Measurements from ENCODE around the gene NHSL2. TPM values are rescaled to one million over a fixed set of nuclear protein-coding genes. Genes with fewer than 3 reads are reported as not detected.
"Not testable (repeated sequence)": the region's sequence is repeated elsewhere in the genome, so short reads cannot be mapped to it uniquely, and the experiment has no call there.

The NHSL2 gene
- total RNA-seq, 1 donor from 2014 or later, result 24.8 TPM

DNA sequence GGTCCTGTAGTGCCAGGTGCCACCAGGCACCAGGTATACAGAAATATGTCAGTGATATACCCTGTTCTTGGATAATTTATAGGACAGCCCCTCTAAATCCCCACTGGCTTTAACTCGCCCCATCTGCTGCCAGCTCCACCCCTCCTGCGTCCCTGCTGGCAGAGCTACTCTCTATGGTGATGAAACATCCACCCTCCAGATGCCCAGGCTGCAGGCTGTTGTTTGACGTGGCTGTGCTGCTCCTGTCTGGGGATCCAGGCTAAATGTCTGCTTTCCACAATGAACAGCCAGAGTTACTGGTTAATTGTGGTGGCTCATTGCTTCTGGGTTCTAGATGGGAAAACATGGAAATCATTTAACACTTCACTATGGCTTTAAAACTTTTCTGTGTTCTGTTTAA, 12.9 kb downstream of the NHSL2 start:
- no peak for DNase-seq (ENCODE audit: low read depth in 2 of 2)

DNA sequence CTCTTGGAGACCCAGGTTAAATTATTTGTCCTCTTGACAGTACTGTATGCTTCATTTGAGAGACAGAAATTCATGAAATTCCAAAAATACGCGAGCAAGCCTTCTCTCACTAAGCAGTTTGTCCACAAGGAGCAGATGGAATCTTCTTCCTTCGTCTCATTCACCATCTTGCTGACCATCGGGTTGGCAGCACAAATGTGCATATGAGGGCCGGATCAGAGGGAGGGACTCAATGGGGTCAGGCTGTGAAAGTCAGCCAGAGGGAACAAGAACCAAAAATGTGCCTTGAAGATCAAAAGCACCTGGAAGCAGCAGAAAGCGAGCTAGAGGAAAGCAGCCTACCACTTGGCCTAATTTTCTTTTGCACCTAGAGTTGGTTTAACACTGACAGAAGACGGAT, 16.4 kb downstream of the NHSL2 start:
- no peak for DNase-seq (ENCODE audit: low read depth in 2 of 2)

- DNase-seq (ENCODE audit: low read depth in 2 of 2), result no peak
These were observed 18.2 kb downstream of the NHSL2 start for GRCh38 chrX:71928856-71929255.

DNA sequence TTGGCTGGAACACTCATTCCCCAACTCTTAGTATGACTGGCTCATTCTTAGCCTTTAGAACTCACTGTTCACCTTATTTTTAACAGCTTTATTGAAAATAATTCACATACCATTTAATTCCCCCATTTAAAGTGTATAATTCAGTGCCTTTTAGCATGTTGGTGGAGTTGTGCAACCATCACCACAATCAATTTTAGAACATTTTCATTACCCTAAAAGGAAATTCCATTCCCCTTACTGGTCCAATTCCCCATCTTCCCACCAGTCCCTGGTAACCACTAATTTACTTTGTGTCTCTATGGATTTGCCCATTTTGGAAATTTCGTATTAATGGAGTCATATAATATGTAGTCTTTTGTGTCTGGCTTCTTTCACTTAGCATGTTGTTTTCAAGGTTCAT, 19.7 kb downstream of the NHSL2 start:
- DNase-seq (ENCODE audit: low read depth in 2 of 2), result no peak

- no peak for DNase-seq (ENCODE audit: low read depth in 2 of 2)
These were observed 24.8 kb downstream of the NHSL2 start for GRCh38 chrX:71935476-71935875.

- DNase-seq (ENCODE audit: low read depth in 2 of 2), result no peak
These were observed 26.0 kb downstream of the NHSL2 start for GRCh38 chrX:71936632-71937031.

GRCh38 chrX:71938371-71938770, 27.7 kb downstream of the NHSL2 start:
- no peak for DNase-seq (ENCODE audit: low read depth in 2 of 2)

GRCh38 chrX:71941145-71941544, 30.5 kb downstream of the NHSL2 start:
- DNase-seq (ENCODE audit: low read depth in 2 of 2), result no peak

- no peak for DNase-seq (ENCODE audit: low read depth in 2 of 2)
These were observed 31.1 kb downstream of the NHSL2 start for GRCh38 chrX:71941776-71942175.

DNA sequence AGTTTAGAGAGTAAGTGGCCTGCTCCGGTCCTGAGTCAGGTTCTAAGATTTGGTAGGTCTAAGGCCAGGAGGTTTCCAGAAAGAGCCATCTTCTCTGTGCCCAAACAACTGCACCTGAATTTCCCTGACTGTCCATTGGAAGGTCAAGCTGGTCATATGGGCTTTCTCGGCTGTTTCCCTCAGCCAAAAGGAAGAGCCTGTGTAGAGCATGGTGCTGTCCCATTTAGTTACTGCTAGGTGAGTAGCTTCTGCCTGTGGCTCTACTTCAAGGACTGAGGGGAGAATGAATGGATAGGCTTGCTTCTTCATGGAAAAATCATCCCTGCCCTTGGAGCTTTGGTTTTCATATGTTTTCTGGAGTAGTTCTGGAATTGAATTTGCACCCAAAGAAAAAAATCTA, 33.7 kb downstream of the NHSL2 start:
- no peak for DNase-seq (ENCODE audit: low read depth in 2 of 2)

DNA sequence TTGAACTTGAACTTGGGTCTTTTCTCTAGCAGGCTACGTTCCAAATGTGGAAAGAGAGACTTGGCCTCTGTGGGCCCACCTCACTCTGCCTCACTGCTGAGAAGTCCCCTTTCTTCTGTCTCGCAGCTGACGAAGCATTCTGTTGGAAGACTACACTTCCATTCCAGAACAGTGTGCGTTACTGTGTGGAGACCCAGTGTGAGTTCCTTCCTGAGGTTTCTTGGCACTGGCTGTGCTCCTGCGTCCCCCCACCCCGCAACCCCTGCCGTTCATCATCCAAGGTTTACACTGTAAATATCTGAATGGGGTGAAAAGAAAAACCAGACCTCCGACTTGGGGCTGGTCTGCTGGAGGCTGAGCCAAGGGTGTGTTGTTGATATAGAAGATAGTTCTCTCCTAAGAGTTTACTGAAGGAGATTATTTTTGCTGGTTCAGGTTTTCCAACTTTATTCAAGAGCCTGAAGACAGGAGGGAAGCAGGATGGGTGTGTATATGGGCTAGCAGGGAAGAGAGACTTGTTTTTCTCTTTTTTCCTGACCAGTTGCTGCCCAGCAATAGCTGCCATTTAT, 34.7 kb downstream of the NHSL2 start:
- DNase-seq (ENCODE audit: low read depth in 2 of 2), result no peak

- DNase-seq (ENCODE audit: low read depth in 2 of 2), result no peak
These were observed 38.7 kb downstream of the NHSL2 start for GRCh38 chrX:71949363-71949762.

- DNase-seq (ENCODE audit: low read depth in 2 of 2), result no peak
These were observed 39.3 kb downstream of the NHSL2 start for GRCh38 chrX:71949844-71950445.

DNA sequence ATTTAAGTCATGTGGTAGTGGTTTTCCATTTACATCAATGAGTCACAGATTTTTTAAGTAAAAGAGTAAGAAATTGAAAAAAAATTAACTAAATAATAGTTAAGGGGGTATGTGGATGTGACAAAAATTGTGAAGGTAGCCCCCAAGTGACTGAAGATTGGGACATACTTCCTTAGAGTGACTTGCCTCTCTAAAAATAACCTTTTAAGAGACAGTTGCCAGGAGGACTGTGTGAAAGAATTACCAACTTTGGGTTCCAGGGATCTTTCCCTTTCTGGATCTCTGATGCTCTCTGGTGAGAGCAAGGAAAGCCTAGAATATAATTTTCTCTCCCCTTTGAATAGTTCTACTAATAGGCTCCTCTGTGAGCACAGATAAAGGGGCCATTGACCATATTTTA, 42.7 kb downstream of the NHSL2 start:
- DNase-seq (ENCODE audit: low read depth in 2 of 2), result no peak

GRCh38 chrX:71953946-71954345, 43.3 kb downstream of the NHSL2 start:
- no peak for DNase-seq (ENCODE audit: low read depth in 2 of 2)

- DNase-seq (ENCODE audit: low read depth in 2 of 2), result peak in 1 of 2 donors; percentile 39
These were observed 43.8 kb downstream of the NHSL2 start for GRCh38 chrX:71954458-71954857.

DNA sequence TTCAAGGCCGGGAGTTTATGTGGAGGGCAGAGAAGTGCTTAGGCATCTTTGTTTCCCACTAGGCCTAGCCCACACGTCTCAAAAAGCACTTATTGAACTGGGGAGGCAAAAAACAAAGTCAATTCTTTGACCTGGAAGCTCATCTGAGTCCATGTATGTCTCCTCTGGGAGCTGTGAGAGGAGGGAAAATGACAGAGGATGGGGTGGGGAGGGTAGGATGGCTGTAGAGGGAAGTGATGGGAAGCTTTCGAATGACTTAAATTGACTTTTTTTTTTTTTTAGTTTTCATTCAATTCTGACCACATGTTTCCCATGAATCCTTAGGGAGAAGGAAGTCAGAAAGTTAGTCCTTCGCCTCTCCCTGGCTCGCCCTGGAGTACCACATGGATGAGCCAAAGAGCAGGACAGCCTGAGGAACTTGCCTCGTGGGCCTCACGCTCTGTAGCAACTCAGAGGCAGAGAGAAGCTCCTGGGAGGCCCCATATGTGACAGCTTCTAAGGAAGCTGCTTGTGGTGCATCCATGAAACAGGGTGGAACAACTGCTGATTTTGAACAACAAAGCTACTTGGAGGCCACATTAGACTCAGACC, 45.0 kb downstream of the NHSL2 start:
- no peak for DNase-seq (ENCODE audit: low read depth in 2 of 2)

GRCh38 chrX:71958281-71958675, 47.6 kb downstream of the NHSL2 start:
- peak in 1 of 2 donors; percentile 5 for DNase-seq (ENCODE audit: low read depth in 2 of 2)

GRCh38 chrX:71964184-71964583, 53.5 kb downstream of the NHSL2 start:
- not testable (repeated sequence) for DNase-seq (ENCODE audit: low read depth in 2 of 2)

- no peak for DNase-seq (ENCODE audit: low read depth in 2 of 2)
These were observed 64.3 kb downstream of the NHSL2 start for GRCh38 chrX:71974916-71975315.

GRCh38 chrX:71976753-71977152, 66.1 kb downstream of the NHSL2 start:
- DNase-seq (ENCODE audit: low read depth in 2 of 2), result no peak

DNA sequence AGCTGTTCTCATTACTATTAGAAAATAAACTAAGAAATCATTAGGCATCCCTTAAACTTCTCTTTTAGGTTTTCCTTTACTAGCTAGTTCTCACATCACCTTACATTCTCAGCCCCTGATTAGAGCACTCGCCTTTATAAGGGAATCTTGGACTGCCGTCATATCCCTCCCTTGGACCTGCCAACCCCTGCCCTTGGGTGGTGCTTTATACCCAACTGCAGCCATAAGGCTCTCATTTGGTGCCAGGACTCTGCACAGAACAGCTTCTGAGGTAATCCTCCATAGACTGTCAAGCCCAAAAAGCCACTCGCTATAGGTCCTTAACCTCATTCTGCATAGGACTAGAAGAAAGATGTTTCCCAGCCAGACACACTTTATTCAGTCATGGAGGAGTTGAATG, 67.5 kb downstream of the NHSL2 start:
- no peak for DNase-seq (ENCODE audit: low read depth in 2 of 2)

DNA sequence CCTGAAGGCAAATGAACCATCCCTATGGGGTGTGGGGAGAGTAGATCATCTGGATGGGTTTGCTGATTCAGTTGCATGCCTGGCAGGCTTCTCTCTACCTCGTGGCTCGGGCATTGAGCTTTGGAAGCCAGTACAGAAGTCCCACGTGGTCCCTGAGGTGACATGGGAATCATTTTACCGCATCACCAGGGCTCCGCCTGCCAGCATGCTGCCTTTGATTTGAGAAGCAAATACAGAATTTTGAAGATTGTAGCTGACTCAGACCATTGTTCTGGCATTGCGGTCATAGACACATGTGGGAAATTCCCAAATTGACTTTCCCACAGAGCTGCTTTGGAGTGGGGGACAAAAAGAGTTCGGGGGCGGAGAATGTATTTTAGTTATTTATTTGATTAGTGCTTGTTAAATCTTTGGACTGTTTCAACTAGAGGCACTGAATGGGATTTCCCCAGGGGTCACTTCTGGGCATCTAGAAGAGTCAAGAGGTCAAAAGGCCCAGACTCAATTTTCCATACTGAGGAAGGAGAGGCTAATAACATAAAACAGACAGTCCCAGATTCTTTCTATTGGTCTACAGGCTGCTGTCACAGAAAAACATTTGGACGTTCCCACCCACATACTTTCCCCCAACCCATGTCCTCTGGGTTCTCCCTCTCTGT, 79.3 kb downstream of the NHSL2 start:
- peak in 1 of 2 donors; percentile 15 for DNase-seq (ENCODE audit: low read depth in 2 of 2)

Measured in dermis microvascular lymphatic vessel endothelial cell (primary cell).